HG02798 (cell line): ENCODE measurements around the gene ME3.

Experiments
- ATAC-seq: cut with Tn5 transposase; IDR thresholded peaks from one replicate; pipeline ENCODE4 v1.9.1; 2021; ENCODE audit warnings: mild to moderate bottlenecking; ENCODE audit not compliant: unreplicated experiment, poor library complexity

ME3 gene

GRCh38 chr11:86672007-86672621 lies at the start of gene ME3:
Gene ME3 (minus strand): TSS chr11:86672616.
- ATAC-seq = no peak

- no peak for ATAC-seq
Observed at GRCh38 chr11:86722006-86722405, 49.6 kb upstream of the ME3 start.

- ATAC-seq = no peak
Observed at GRCh38 chr11:86720546-86720945, 48.1 kb upstream of the ME3 start.

GRCh38 chr11:86719781-86720463 lies 47.5 kb upstream of the ME3 start:
- no peak for ATAC-seq

GRCh38 chr11:86718999-86719398 lies 46.6 kb upstream of the ME3 start:
- ATAC-seq = no peak

GRCh38 chr11:86718521-86718920 lies 46.1 kb upstream of the ME3 start:
- ATAC-seq = no peak

GRCh38 chr11:86717817-86718501 lies 45.5 kb upstream of the ME3 start:
- no peak for ATAC-seq

GRCh38 chr11:86715611-86716010 lies 43.2 kb upstream of the ME3 start:
- no peak for ATAC-seq

- ATAC-seq = no peak
Observed at GRCh38 chr11:86713552-86713951, 41.1 kb upstream of the ME3 start.

GRCh38 chr11:86710936-86711335 lies 38.5 kb upstream of the ME3 start:
- ATAC-seq = no peak

- ATAC-seq = no peak
Observed at GRCh38 chr11:86708669-86709068, 36.3 kb upstream of the ME3 start.

GRCh38 chr11:86706338-86707131 lies 34.1 kb upstream of the ME3 start:
- ATAC-seq = no peak

- no peak for ATAC-seq
Observed at GRCh38 chr11:86704710-86705109, 32.3 kb upstream of the ME3 start.

GRCh38 chr11:86703987-86704386 lies 31.6 kb upstream of the ME3 start:
- no peak for ATAC-seq

- ATAC-seq = no peak
Observed at GRCh38 chr11:86702220-86702983, 30.0 kb upstream of the ME3 start.

GRCh38 chr11:86699040-86699791 lies 26.8 kb upstream of the ME3 start:
- ATAC-seq = no peak

GRCh38 chr11:86698639-86699038 lies 26.2 kb upstream of the ME3 start:
- no peak for ATAC-seq

GRCh38 chr11:86696451-86696850 lies 24.0 kb upstream of the ME3 start:
- no peak for ATAC-seq

- no peak for ATAC-seq
Observed at GRCh38 chr11:86696004-86696403, 23.6 kb upstream of the ME3 start.
